HepG2 (cell line): ENCODE results near the gene ZFP14. TPM values are rescaled to one million over a fixed set of nuclear protein-coding genes. Genes with fewer than 3 reads are reported as not detected.
A peak's percentile ranks its signal among the peaks of the same experiment; 100 is the strongest.

ENCODE experiments used
- ATF1 ChIP-seq: IDR thresholded peaks from 2 replicates; pipeline ENCODE4 v1.6.1; 2016; ENCODE audit warnings: mild to moderate bottlenecking, control low read depth
- FOXC1 ChIP-seq: sonication (generic); formaldehyde crosslinking; IDR thresholded peaks from 2 replicates; pipeline ENCODE4 v1.8.0; 2022; ENCODE audit warnings: mild to moderate bottlenecking, missing genetic modification reagents, borderline replicate concordance
- FOXJ3 ChIP-seq: sonication (generic); formaldehyde crosslinking; IDR thresholded peaks from 2 replicates; pipeline ENCODE4 v1.4.0; 2020; ENCODE audit warnings: missing genetic modification reagents, mild to moderate bottlenecking, borderline replicate concordance
- IKZF5 ChIP-seq: IDR thresholded peaks from 2 replicates; pipeline ENCODE4 v1.6.1; 2018; ENCODE audit warnings: missing genetic modification reagents, mild to moderate bottlenecking, missing compliant biosample characterization
- LRRFIP1 ChIP-seq: sonication (generic); formaldehyde crosslinking; conservative IDR thresholded peaks from 2 replicates; pipeline ENCODE4 v1.4.0; 2020; ENCODE audit warnings: missing genetic modification reagents
- NKX3-1 ChIP-seq: sonication (generic); formaldehyde crosslinking; IDR thresholded peaks from 2 replicates; pipeline ENCODE4 v1.5.0; 2020; ENCODE audit warnings: missing genetic modification reagents
- NR3C1 ChIP-seq: sonication (generic); formaldehyde crosslinking; IDR thresholded peaks from 2 replicates; pipeline ENCODE4 v1.4.0; 2020; ENCODE audit warnings: missing genetic modification reagents
- PATZ1 ChIP-seq: sonication (generic); formaldehyde crosslinking; IDR thresholded peaks from 2 replicates; pipeline ENCODE4 v1.4.0; 2020; ENCODE audit warnings: missing genetic modification reagents
- PAX8 ChIP-seq: sonication (generic); formaldehyde crosslinking; IDR thresholded peaks from 2 replicates; pipeline ENCODE4 v1.8.0; 2022; ENCODE audit warnings: mild to moderate bottlenecking, missing genetic modification reagents, borderline replicate concordance
- REL ChIP-seq: sonication (generic); formaldehyde crosslinking; conservative IDR thresholded peaks from 2 replicates; pipeline ENCODE4 v1.8.0; 2022; ENCODE audit warnings: mild to moderate bottlenecking, missing genetic modification reagents, moderate library complexity
- SETDB1 ChIP-seq: sonication (generic); formaldehyde crosslinking; IDR thresholded peaks from 2 replicates; pipeline ENCODE4 v1.5.1; 2020; ENCODE audit warnings: missing genetic modification reagents, mild to moderate bottlenecking, borderline replicate concordance
- TCF7L2 ChIP-seq: IDR thresholded peaks from 2 replicates; pipeline ENCODE4 v1.6.1; 2011; ENCODE audit warnings: mild to moderate bottlenecking, low read depth, low read length, moderate library complexity
- ZFP91 ChIP-seq: sonication (generic); formaldehyde crosslinking; IDR thresholded peaks from 2 replicates; pipeline ENCODE4 v1.9.0; 2022; ENCODE audit warnings: missing genetic modification reagents, mild to moderate bottlenecking, borderline replicate concordance
- ZNF24 ChIP-seq: fragments of 450-650 bp; IDR thresholded peaks from 2 replicates; pipeline ENCODE4 v1.6.1; 2017; ENCODE audit warnings: antibody characterized with exemption, mild to moderate bottlenecking
- ZNF766 ChIP-seq: sonication (generic); formaldehyde crosslinking; IDR thresholded peaks from 2 replicates; pipeline ENCODE4 v1.5.0; 2020; ENCODE audit warnings: missing genetic modification reagents, borderline replicate concordance
- ZNF777 ChIP-seq: sonication (generic); formaldehyde crosslinking; IDR thresholded peaks from 2 replicates; pipeline ENCODE4 v1.4.0; 2020; ENCODE audit warnings: missing genetic modification reagents
- polyA plus RNA-seq, 8 experiments: library from polyadenylated mRNA; depleted of rRNA in 3 of 8; stranded (reverse) in 7 of 8; unstranded in 1 of 8; fragments of >200 nt; fragmentation: Illumina TruSeq in 4 of 8; extraction: Trizol in 4 of 8; gene quantifications; 2 replicates each; pipeline versions ENCODE4 v1.2.1 to v1.2.3, GENCODE V29; 2011 to 2016; ENCODE audit warnings: low read depth in 4 of 8, missing spikeins in 1 of 8, mixed read lengths in 1 of 8; ENCODE audit not compliant: insufficient read depth in 1 of 8
- total RNA-seq, 5 experiments: library from RNA; depleted of rRNA; stranded (reverse); fragments of >200 nt; fragmentation: Illumina TruSeq; extraction: Trizol; gene quantifications; 2 replicates each; pipeline ENCODE4 v1.2.3, GENCODE V29; 2016; ENCODE audit warnings: low read depth in 1 of 5
- TF ChIP-seq, protein P1 (sequence below): conservative IDR thresholded peaks from 2 replicates; pipeline ENCODE4 v1.6.1; 2018; ENCODE audit warnings: missing genetic modification reagents
- TF ChIP-seq, protein P2 (sequence below): sonication (generic); formaldehyde crosslinking; IDR thresholded peaks from 2 replicates; pipeline ENCODE4 v1.4.0; 2020; ENCODE audit warnings: missing genetic modification reagents

Gene ZFP14
- total and polyA plus RNA-seq, 2 of the 13 experiments (the other 11 are each of a cell fraction or from before 2014, with no cell fraction given): 2.0 to 5.0 TPM

GRCh38 chr19:36418287-36419001 is 39.4 kb upstream of the ZFP14 start, which contains the start of gene ZFP82 (continued):
- TF ChIP-seq ZFP91: peak; percentile 81
- no peak for TF ChIP-seq FOXC1 (CRISPR knock-in tag)
- no peak for TF ChIP-seq ZNF24
- TF ChIP-seq SETDB1 (CRISPR knock-in tag): no peak
- TF ChIP-seq TCF7L2: no peak
- TF ChIP-seq IKZF5: 0 out of 2 replicates have a peak, but pooled peaks have one; percentile 6
- TF ChIP-seq LRRFIP1: no peak
- no peak for TF ChIP-seq ZNF777
- TF ChIP-seq, protein P1, sequence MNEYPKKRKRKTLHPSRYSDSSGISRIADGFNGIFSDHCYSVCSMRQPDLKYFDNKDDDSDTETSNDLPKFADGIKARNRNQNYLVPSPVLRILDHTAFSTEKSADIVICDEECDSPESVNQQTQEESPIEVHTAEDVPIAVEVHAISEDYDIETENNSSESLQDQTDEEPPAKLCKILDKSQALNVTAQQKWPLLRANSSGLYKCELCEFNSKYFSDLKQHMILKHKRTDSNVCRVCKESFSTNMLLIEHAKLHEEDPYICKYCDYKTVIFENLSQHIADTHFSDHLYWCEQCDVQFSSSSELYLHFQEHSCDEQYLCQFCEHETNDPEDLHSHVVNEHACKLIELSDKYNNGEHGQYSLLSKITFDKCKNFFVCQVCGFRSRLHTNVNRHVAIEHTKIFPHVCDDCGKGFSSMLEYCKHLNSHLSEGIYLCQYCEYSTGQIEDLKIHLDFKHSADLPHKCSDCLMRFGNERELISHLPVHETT (CRISPR knock-in tag): no peak
- no peak for TF ChIP-seq NKX3-1 (CRISPR knock-in tag)
- no peak for TF ChIP-seq ATF1 (CRISPR knock-in tag)
- peak; percentile 83; the same call in 1 of the 2 replicates for TF ChIP-seq ZNF766 (CRISPR knock-in tag)
- TF ChIP-seq FOXJ3 (CRISPR knock-in tag): no peak
- no peak for TF ChIP-seq PAX8 (CRISPR knock-in tag)
- TF ChIP-seq, protein P2, sequence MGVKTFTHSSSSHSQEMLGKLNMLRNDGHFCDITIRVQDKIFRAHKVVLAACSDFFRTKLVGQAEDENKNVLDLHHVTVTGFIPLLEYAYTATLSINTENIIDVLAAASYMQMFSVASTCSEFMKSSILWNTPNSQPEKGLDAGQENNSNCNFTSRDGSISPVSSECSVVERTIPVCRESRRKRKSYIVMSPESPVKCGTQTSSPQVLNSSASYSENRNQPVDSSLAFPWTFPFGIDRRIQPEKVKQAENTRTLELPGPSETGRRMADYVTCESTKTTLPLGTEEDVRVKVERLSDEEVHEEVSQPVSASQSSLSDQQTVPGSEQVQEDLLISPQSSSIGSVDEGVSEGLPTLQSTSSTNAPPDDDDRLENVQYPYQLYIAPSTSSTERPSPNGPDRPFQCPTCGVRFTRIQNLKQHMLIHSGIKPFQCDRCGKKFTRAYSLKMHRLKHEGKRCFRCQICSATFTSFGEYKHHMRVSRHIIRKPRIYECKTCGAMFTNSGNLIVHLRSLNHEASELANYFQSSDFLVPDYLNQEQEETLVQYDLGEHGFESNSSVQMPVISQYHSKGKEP: no peak
- TF ChIP-seq REL: no peak
- no peak for TF ChIP-seq PATZ1 (CRISPR knock-in tag)
- TF ChIP-seq NR3C1: no peak
